Middle frontal gyrus (tissue), 1 donor: Measurements from ENCODE around the gene TACC2.

ENCODE experiments used
- DNase-seq: peaks from one replicate; pipeline ENCODE4 v3.0.0-alpha.2; 2015; ENCODE audit warnings: low spot score; ENCODE audit errors: extremely low spot score

The TACC2 gene

DNA sequence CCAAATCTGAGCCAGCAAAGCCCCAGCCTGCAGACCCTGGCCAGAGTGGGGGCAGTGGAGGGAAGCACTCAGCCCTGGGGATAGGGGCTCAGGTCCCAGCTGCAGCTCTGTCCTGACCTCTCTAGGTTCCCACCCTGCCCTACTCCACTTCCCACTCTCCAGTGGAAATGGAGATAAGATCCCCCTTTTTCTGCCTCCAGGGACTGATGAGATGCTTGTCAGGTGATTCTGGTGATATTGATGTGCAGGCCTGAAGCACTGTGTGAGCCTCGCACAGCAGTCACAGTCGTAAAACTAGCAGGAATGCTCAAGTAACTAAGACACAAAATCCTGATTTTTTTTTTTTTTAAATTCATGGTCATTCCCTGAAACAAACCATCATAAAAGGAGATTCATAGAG lies 227.1 kb downstream of the TACC2 start:
- DNase-seq = no peak

- no peak for DNase-seq
These were observed 230.4 kb downstream of the TACC2 start for GRCh38 chr10:122219340-122219739.

DNA sequence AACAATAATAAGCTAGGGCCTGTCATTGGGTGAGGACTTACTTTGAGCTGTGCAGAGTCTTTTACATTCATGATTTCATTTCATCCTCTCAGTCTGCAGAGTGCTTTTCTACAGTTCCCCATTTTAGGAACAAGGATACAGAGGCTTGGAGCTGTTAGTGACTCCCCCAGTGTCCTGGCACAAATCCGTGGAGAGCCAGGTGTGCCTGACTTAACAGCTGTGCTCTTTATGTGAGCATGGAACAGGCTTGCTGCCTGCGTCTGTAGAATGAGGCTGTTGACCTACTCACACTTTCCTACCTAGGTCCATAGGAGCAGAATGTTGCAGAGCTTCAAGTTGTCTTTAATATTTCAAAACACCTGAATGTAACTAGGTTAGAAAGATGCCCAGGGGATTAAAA lies 231.8 kb downstream of the TACC2 start:
- DNase-seq = no peak

GRCh38 chr10:122221958-122222357 lies 233.0 kb downstream of the TACC2 start:
- DNase-seq = no peak

- no peak for DNase-seq
These were observed 233.7 kb downstream of the TACC2 start for GRCh38 chr10:122222638-122223037.

- DNase-seq = no peak
These were observed 235.2 kb downstream of the TACC2 start for GRCh38 chr10:122224159-122224558.

DNA sequence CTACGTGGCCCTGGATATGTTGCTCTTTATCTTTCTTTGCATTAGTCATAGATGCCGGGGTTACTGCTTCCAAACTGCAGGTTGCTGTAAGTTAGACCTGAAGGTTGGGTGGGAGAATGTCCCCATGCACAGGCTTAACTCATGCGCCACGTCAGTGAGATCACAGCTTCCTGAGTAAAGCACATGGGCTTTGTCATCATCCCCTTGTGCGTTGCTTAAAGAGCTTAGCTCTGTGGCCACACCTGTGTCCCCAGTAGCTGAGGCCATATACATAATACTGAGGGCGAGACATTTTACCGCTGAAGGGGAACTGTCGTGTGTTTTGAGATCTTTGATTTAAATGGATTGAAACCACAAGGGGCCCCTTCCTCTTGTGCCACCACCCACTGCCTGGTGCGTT lies 236.4 kb downstream of the TACC2 start:
- no peak for DNase-seq

- no peak for DNase-seq
These were observed 238.8 kb downstream of the TACC2 start for GRCh38 chr10:122227754-122228153.

- no peak for DNase-seq
These were observed 240.7 kb downstream of the TACC2 start for GRCh38 chr10:122229666-122230065.

DNA sequence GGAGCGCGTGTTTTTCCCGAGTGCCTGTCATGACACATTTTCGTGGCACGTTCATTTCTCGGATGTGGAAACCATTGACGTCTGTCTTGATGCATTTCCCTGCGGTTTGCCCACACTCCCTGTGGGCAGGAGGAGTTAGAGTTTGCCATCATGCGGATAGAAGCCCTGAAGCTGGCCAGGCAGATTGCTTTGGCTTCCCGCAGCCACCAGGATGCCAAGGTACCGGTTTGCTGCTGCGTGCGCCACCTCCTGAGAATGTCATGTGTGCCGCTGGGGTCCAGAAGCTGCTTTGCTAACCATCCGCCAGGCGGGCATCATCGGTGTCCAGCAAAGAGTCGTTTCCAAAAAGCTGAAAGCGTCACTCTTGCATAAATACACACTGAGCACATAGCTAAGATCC lies 241.3 kb downstream of the TACC2 start:
- DNase-seq = no peak

- peak; percentile 29 for DNase-seq
These were observed 243.8 kb downstream of the TACC2 start for GRCh38 chr10:122232769-122233168.

DNA sequence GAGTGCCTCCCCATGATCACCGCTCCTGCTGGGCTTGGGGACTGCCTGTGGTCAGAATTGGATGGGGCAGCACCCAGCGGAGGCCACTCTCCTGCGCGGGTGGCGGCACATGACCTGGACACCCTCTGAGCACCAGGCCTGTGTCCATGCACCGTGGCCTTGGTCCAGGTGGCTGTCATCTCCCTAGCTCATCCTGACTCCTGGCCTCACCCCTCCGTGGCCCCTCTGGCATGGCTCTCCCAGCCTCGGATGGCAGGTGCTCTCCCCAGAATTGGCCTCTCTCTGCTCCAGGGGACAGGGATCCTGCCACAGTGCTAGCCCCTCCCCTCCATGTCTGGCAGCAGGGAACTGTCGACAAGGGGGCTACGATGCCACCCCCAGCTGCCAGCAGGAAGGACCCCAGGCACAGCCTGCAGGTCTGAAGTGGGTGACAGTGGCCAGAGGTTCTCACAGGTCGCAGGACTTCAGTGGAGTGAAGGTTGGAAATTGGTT lies 244.9 kb downstream of the TACC2 start:
- DNase-seq = no peak

DNA sequence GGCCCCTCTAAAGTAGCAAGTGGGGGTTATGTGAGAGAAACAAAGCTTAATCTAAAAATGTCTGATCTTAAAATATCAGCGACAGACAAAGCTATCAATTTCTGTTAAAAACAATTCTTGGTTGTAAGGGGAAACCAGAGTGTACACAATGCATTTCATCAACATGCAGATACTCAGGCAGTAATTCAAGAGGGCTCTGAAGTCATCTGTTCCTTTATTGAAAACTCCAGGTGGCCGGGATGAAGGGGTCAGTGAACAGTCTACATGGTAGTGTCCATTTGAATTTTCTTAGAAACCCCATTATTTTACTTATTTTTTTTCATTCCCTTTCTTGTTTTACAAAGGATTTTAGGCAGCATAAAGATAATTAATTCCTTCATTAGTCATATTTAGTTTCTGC lies 245.5 kb downstream of the TACC2 start:
- DNase-seq = no peak

DNA sequence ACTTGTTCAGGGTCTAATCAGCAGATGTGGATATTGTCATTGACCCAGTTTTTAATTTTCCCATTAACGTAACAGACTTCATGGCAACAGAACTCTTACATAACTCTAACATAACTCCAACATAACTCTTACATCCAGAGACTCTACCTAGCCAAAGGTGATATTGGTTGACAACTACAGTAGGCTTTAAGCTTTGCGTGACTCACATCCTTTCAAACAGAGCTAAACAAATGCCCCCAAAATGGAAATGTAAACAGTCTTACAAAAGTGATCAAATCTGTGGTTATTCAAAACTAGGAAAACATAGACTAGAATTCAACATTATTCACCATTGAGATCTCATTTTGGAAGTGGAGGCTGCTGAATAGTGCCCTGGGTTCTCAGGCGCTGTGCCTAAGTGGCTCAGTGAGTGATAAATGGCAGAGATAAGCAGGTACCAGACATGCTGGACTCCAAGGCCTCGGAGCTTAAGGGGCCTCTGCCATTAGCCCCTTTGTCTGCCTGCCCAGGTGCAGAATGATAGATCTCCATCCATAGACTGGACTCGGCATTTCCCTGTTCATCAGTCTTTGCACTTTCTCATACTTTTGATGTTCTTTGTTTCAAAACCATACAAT lies 247.8 kb downstream of the TACC2 start:
- DNase-seq = no peak

- no peak for DNase-seq
These were observed 248.5 kb downstream of the TACC2 start for GRCh38 chr10:122237331-122237990.

- DNase-seq = no peak
These were observed 250.8 kb downstream of the TACC2 start for GRCh38 chr10:122239578-122240257.

DNA sequence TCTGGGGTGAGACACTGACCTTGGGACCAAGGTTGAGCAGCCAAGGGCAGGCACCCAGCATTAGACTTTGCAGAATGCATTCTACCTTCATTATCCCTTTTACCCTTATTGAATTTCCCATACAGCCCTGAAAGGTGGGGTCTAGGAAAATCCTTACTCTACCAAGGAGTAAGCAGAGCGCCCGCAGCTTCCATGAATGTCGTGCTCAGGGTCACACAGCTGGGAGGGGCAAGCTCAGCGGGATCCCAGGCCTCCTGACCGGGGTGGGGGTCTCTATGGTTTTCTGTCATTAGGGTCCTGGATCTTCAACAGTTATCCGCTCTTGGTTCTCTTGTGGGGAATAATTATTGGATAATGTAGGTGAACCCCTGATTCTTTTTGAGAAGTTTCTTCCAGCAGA lies 251.4 kb downstream of the TACC2 start:
- no peak for DNase-seq

DNA sequence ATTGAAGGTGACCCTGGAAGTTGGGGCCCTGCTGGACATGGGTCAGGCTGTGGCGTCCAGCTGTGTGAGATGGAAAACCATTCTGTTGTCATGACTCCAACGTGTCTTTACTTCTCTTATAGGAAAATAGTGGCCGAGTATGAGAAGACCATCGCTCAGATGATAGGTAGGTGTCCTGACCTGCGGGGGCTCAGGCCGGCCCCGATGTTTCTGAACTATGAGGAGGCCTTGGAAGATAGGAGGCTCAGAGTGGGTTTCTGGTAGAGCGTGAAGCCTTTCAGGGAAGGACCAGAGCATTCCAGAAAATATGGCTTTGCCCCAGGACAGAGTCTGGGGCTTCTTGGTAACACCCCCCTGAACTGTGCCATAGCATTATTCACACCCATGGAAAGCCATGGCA lies 252.9 kb downstream of the TACC2 start:
- no peak for DNase-seq

DNA sequence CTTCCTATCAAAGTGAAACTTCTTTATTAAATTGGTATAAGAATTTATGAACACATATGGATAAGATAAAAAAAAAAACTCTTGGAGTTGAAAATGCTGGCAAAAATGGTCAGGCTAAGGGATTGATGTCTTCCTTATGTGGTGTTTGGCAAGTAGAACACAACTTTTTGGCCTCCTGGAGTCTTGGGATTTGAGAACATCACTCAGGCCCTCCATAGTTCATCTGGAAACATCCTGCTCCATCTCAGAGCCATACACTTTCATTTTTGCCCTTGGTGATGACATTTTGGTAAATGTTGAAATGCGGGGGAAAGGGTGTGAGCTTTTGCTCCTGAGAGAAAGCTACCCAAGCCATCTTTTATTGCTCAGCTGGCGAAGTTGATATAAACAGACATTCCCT lies 254.6 kb downstream of the TACC2 start:
- no peak for DNase-seq

GRCh38 chr10:122244001-122244975 lies 255.3 kb downstream of the TACC2 start:
- DNase-seq = no peak

DNA sequence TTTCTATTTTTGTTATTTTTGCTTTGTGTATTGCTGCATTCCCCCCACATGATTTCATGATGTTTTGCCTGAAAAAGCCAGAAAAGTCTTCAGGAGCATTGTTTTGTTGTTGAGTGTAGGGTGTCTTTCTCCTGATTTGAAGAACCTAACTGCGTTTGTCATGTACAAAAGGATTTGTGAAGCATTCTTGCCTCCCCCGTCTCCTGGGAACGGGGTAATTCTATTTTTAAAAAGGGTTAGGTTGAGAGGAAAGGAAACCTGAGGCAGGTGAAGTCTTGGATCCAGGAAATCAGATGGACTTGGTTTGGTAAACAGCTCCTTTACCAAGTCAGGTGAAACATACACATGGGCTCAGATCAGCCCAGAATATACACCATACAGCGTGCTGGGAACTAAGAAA lies 256.2 kb downstream of the TACC2 start:
- no peak for DNase-seq
